K562 (cell line): Measurements from ENCODE around the gene BEST1. TPM values are rescaled to one million over a fixed set of nuclear protein-coding genes. Genes with fewer than 3 reads are reported as not detected.
A peak's percentile ranks its signal among the peaks of the same experiment; 100 is the strongest.

Experiments used
- BRD4 ChIP-seq: fragments of 200-600 bp; sonication (generic); IDR thresholded peaks from 2 replicates; pipeline ENCODE4 v1.6.1; 2017; ENCODE audit warnings: inconsistent platforms
- CBFB ChIP-seq: sonication (generic); formaldehyde crosslinking; IDR thresholded peaks from 2 replicates; pipeline ENCODE4 v1.4.0; 2020; ENCODE audit warnings: mild to moderate bottlenecking, missing genetic modification reagents
- CBX2 ChIP-seq: fragments of 200-600 bp; sonication (generic); IDR thresholded peaks from one replicate; pipeline ENCODE4 v1.6.1; 2012; ENCODE audit warnings: mild to moderate bottlenecking, low read length, inconsistent platforms; ENCODE audit not compliant: insufficient read depth, poor library complexity, severe bottlenecking
- E2F8 ChIP-seq: fragments of 450-650 bp; IDR thresholded peaks from 2 replicates; pipeline ENCODE4 v1.7.1; 2018; ENCODE audit warnings: mild to moderate bottlenecking, low read depth; ENCODE audit not compliant: partially characterized antibody
- EP400 ChIP-seq: fragments of 450-650 bp; IDR thresholded peaks from 2 replicates; pipeline ENCODE4 v1.6.1; 2017; ENCODE audit warnings: antibody characterized with exemption, mild to moderate bottlenecking, moderate library complexity
- ESRRB ChIP-seq: fragments of 250-450 bp; sonication (Bioruptor Pico); IDR thresholded peaks from 2 replicates; pipeline ENCODE4 v1.5.0; 2020; ENCODE audit warnings: mild to moderate bottlenecking, moderate library complexity, borderline replicate concordance
- FOXP1 ChIP-seq: sonication (generic); formaldehyde crosslinking; IDR thresholded peaks from 2 replicates; pipeline ENCODE4 v1.8.0; 2022; ENCODE audit warnings: mild to moderate bottlenecking, missing genetic modification reagents
- GABPA ChIP-seq: fragments of 200-800 bp; sonication (Bioruptor generic); conservative IDR thresholded peaks from 2 replicates; pipeline ENCODE4 v1.6.1; 2016; ENCODE audit warnings: low read depth, missing genetic modification characterization, missing compliant biosample characterization
- HDAC8 ChIP-seq: fragments of 450-650 bp; IDR thresholded peaks from 2 replicates; pipeline ENCODE4 v1.6.1; 2016; ENCODE audit warnings: mild to moderate bottlenecking, missing genetic modification characterization, moderate library complexity, missing compliant biosample characterization
- HNRNPK ChIP-seq: fragments of 200-400 bp; formaldehyde crosslinking; IDR thresholded peaks from one replicate; pipeline ENCODE4 v1.6.1; 2018; ENCODE audit warnings: mild to moderate bottlenecking, low read depth, low read length; ENCODE audit not compliant: poor library complexity, severe bottlenecking
- IRF1 ChIP-seq: sonication (generic); formaldehyde crosslinking; IDR thresholded peaks from 2 replicates; pipeline ENCODE4 v1.8.0; 2022; ENCODE audit warnings: missing genetic modification reagents, mild to moderate bottlenecking, borderline replicate concordance
- KLF10 ChIP-seq: fragments of 250-450 bp; sonication (Bioruptor Pico); IDR thresholded peaks from 2 replicates; pipeline ENCODE4 v1.6.1; 2021; ENCODE audit warnings: matching md5 sums
- PTBP1 ChIP-seq: fragments of 200-400 bp; formaldehyde crosslinking; IDR thresholded peaks from 2 replicates; pipeline ENCODE4 v1.6.1; 2017; ENCODE audit warnings: low read depth, low read length
- RAD51 ChIP-seq: fragments of 450-650 bp; IDR thresholded peaks from 2 replicates; pipeline ENCODE4 v1.7.1; 2016; ENCODE audit warnings: low read depth, mild to moderate bottlenecking, borderline replicate concordance
- ZBTB1 ChIP-seq: sonication (generic); formaldehyde crosslinking; IDR thresholded peaks from 2 replicates; pipeline ENCODE4 v1.8.1; 2023; ENCODE audit warnings: missing genetic modification reagents, low read depth, mild to moderate bottlenecking, borderline replicate concordance
- ZNF212 ChIP-seq: fragments of 450-650 bp; formaldehyde crosslinking; IDR thresholded peaks from 2 replicates; pipeline ENCODE4 v1.4.0; 2020; ENCODE audit warnings: mild to moderate bottlenecking
- ZNF316 ChIP-seq: fragments of 450-650 bp; IDR thresholded peaks from 2 replicates; pipeline ENCODE4 v1.6.1; 2016
- ZNF764 ChIP-seq: fragments of 250-450 bp; sonication (Bioruptor Pico); IDR thresholded peaks from 2 replicates; pipeline ENCODE4 v1.4.0; 2020; ENCODE audit warnings: low read depth, mild to moderate bottlenecking, moderate library complexity
- polyA plus RNA-seq, 8 experiments: library from polyadenylated mRNA; depleted of rRNA in 4 of 8; stranded (reverse) in 5 of 8; unstranded in 3 of 8; fragments of >200 nt; fragmentation: Nextera tagmentation in 2 of 8; fragmentation: Illumina TruSeq in 1 of 8; extraction: Ambion mirVana in 2 of 8; extraction: Trizol in 1 of 8; gene quantifications; 2 replicates each; pipeline versions ENCODE4 v1.2.1 to v1.2.3, GENCODE V29; 2011 to 2014; ENCODE audit warnings: inconsistent platforms in 1 of 8, missing spikeins in 1 of 8
- total RNA-seq, 7 experiments: library from RNA; depleted of rRNA in 6 of 7; stranded (reverse); fragments of >200 nt in 6 of 7; fragmentation: Illumina TruSeq in 2 of 7; extraction: Trizol in 2 of 7; gene quantifications; 2 replicates each; pipeline versions ENCODE4 v1.2.1 to v1.2.3, GENCODE V29; 2011 to 2021; ENCODE audit warnings: low replicate concordance in 1 of 7
- TF ChIP-seq, protein P1 (sequence below): fragments of 450-650 bp; IDR thresholded peaks from 2 replicates; pipeline ENCODE4 v1.6.1; 2016
- TF ChIP-seq, protein P2 (sequence below): fragments of 450-650 bp; formaldehyde crosslinking; IDR thresholded peaks from 2 replicates; pipeline ENCODE4 v1.4.0; 2022; ENCODE audit warnings: missing genetic modification characterization

The BEST1 gene
- total and polyA plus RNA-seq, 9 of the 15 experiments (the other 6 are each of a cell fraction or from before 2014, with no cell fraction given), result 0.07 to 1.3 (median 0.40) TPM

- TF ChIP-seq KLF10 (CRISPR knock-in tag) (no peak), GABPA (no peak), ZNF212 (CRISPR knock-in tag) (0 out of 2 replicates have a peak, but pooled peaks have one; percentile 24), ESRRB (CRISPR knock-in tag) (no peak), EP400 (no peak; the same call in 1 of the 2 replicates), RAD51 (no peak), IRF1 (CRISPR knock-in tag) (no peak), HDAC8 (tag) (no peak), CBFB (CRISPR knock-in tag) (no peak), ZNF764 (no peak; the same call in 1 of the 2 replicates), E2F8 (no peak), ZNF316 (no peak), PTBP1 (no peak), HNRNPK (no peak), ZBTB1 (CRISPR knock-in tag) (peak; percentile 89), CBX2 (no peak), BRD4 (no peak), FOXP1 (no peak; the same call in 1 of the 2 replicates)
- TF ChIP-seq, protein P1, sequence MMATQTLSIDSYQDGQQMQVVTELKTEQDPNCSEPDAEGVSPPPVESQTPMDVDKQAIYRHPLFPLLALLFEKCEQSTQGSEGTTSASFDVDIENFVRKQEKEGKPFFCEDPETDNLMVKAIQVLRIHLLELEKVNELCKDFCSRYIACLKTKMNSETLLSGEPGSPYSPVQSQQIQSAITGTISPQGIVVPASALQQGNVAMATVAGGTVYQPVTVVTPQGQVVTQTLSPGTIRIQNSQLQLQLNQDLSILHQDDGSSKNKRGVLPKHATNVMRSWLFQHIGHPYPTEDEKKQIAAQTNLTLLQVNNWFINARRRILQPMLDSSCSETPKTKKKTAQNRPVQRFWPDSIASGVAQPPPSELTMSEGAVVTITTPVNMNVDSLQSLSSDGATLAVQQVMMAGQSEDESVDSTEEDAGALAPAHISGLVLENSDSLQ, result no peak
- TF ChIP-seq, protein P2, sequence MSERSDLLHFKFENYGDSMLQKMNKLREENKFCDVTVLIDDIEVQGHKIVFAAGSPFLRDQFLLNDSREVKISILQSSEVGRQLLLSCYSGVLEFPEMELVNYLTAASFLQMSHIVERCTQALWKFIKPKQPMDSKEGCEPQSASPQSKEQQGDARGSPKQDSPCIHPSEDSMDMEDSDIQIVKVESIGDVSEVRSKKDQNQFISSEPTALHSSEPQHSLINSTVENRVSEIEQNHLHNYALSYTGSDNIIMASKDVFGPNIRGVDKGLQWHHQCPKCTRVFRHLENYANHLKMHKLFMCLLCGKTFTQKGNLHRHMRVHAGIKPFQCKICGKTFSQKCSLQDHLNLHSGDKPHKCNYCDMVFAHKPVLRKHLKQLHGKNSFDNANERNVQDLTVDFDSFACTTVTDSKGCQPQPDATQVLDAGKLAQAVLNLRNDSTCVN (CRISPR knock-in tag), result no peak
Observed at GRCh38 chr11:61967116-61967923, 17.2 kb downstream of the BEST1 start, which contains the start of gene FTH1 (continued).
